Thymus (tissue), 11 donors: ENCODE data around the gene NHSL2. TPM values are rescaled to one million over a fixed set of nuclear protein-coding genes. Genes with fewer than 3 reads are reported as not detected.

Experiments used
- DNase-seq, 9 donors: peaks; one replicate each; pipeline ENCODE4 v3.0.0-alpha.2; 2013; ENCODE audit warnings: low spot score in 9 of 9, low read depth in 6 of 9, missing footprints in 1 of 9
- H3K27ac ChIP-seq, 2 donors: one replicate each; pipeline ENCODE4 v1.5.1; 2013; ENCODE audit warnings: control low read depth in 1 of 2, low read depth in 1 of 2, low read length in 1 of 2, mild to moderate bottlenecking in 1 of 2, moderate library complexity in 1 of 2
- H3K27me3 ChIP-seq, 2 donors: one replicate each; pipeline ENCODE4 v1.5.1; 2013; ENCODE audit warnings: low read length in 1 of 2; ENCODE audit not compliant: control insufficient read depth in 2 of 2, insufficient read depth in 1 of 2
- H3K36me3 ChIP-seq, 2 donors: one replicate each; pipeline ENCODE4 v1.5.1; 2013; ENCODE audit warnings: low read length in 1 of 2, mild to moderate bottlenecking in 1 of 2, moderate library complexity in 1 of 2; ENCODE audit not compliant: control insufficient read depth in 2 of 2, insufficient read depth in 2 of 2
- H3K4me1 ChIP-seq, 2 donors: one replicate each; pipeline ENCODE4 v1.5.1; 2013; ENCODE audit warnings: low read length in 2 of 2; ENCODE audit not compliant: control insufficient read depth in 2 of 2, insufficient read depth in 2 of 2
- H3K4me3 ChIP-seq, 2 donors: one replicate each; pipeline ENCODE4 v1.5.1; 2013; ENCODE audit warnings: low read length in 2 of 2, control low read depth in 1 of 2, mild to moderate bottlenecking in 1 of 2
- H3K9me3 ChIP-seq, 2 donors: one replicate each; pipeline ENCODE4 v1.5.1; 2013; ENCODE audit warnings: low read length in 1 of 2, mild to moderate bottlenecking in 1 of 2; ENCODE audit not compliant: control insufficient read depth in 2 of 2, insufficient read depth in 1 of 2
- WGBS: extraction: QIAGEN DNeasy Blood & Tissue Kit; methylation state at CpG from one replicate; pipeline ENCODE4 v1.1.7; 2013; 5-methylcytosine and 5-hydroxymethylcytosine counted together
- polyA plus RNA-seq: library from polyadenylated mRNA; stranded (reverse); fragments of 200-250 nt; gene quantifications from one replicate; pipeline ENCODE4 v1.2.3, GENCODE V29; 2013
- total RNA-seq: library from RNA; stranded (reverse); fragments of 120-200 nt; gene quantifications from one replicate; pipeline ENCODE4 v1.2.4, GENCODE V29; 2013
- donor health status: healthy.

NHSL2 gene
- total and polyA plus RNA-seq, 2 donors, result 0.80 TPM

- no peak overlapping the region for H3K4me3 ChIP-seq
- no peak for DNase-seq
- WGBS, result 100% methylated on average over 1 of the region's 1 CpG
- H3K36me3 ChIP-seq, result no peaks in the 10 kb centered on the region
- H3K4me1 ChIP-seq, result no peaks in the 10 kb centered on the region
- H3K9me3 ChIP-seq, result no peaks in the 10 kb centered on the region
- H3K27me3 ChIP-seq, result no peaks in the 10 kb centered on the region
- H3K27ac ChIP-seq, result no peak overlapping the region
These were observed 30.5 kb downstream of the NHSL2 start for GRCh38 chrX:71941145-71941544.

DNA sequence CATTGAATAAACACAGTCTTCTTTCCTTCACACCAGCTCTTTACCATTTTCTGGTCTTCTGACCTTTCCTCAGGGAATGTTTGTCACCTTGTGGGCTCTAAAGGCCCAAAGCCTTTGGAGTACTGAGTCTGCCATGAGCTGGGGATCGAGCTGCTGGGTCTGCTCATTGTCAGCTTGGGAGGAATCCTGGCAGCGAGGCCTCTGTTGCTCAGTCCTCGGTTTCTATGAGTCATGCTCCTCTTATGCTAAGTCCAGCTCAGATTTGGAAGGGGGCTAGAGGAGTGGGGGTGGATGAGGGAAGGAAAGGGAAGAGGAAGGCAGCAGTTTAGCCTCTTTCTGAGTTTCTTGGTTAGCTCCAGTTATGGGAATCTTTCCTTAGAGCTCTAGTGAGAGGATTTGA is 31.1 kb downstream of the NHSL2 start:
- DNase-seq, result no peak
- Histone ChIP-seq H3K4me3 (no peak overlapping the region), H3K27me3 (no peaks in the 10 kb centered on the region), H3K36me3 (no peaks in the 10 kb centered on the region), H3K27ac (no peak overlapping the region), H3K9me3 (no peaks in the 10 kb centered on the region), H3K4me1 (no peaks in the 10 kb centered on the region)
- WGBS, result 84% methylated on average over 3 of the region's 3 CpGs

DNA sequence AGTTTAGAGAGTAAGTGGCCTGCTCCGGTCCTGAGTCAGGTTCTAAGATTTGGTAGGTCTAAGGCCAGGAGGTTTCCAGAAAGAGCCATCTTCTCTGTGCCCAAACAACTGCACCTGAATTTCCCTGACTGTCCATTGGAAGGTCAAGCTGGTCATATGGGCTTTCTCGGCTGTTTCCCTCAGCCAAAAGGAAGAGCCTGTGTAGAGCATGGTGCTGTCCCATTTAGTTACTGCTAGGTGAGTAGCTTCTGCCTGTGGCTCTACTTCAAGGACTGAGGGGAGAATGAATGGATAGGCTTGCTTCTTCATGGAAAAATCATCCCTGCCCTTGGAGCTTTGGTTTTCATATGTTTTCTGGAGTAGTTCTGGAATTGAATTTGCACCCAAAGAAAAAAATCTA is 33.7 kb downstream of the NHSL2 start:
- peaks cover 0 to under 1% of the 10 kb centered on the region in 2 donors for H3K27me3 ChIP-seq
- 98% methylated on average over 2 of the region's 2 CpGs for WGBS
- no peaks in the 10 kb centered on the region for H3K9me3 ChIP-seq
- no peak overlapping the region for H3K27ac ChIP-seq
- H3K4me3 ChIP-seq, result no peak overlapping the region
- no peaks in the 10 kb centered on the region for H3K36me3 ChIP-seq
- no peak for DNase-seq
- H3K4me1 ChIP-seq, result no peaks in the 10 kb centered on the region

GRCh38 chrX:71945237-71945805 is 34.7 kb downstream of the NHSL2 start:
- DNase-seq, result no peak
- H3K9me3 ChIP-seq, result no peaks in the 10 kb centered on the region
- no peak overlapping the region for H3K4me3 ChIP-seq
- no peaks in the 10 kb centered on the region for H3K36me3 ChIP-seq
- peaks cover 0 to 4% of the 10 kb centered on the region in 2 donors for H3K27me3 ChIP-seq
- no peaks in the 10 kb centered on the region for H3K4me1 ChIP-seq
- no peak overlapping the region for H3K27ac ChIP-seq
- WGBS, result 77% methylated on average over 8 of the region's 8 CpGs

- WGBS, result 95% methylated on average over 8 of the region's 8 CpGs
- H3K27me3 ChIP-seq, result peaks cover 0 to 4% of the 10 kb centered on the region in 2 donors
- H3K4me3 ChIP-seq, result no peak overlapping the region
- no peak for DNase-seq
- no peaks in the 10 kb centered on the region for H3K9me3 ChIP-seq
- no peaks in the 10 kb centered on the region for H3K4me1 ChIP-seq
- H3K36me3 ChIP-seq, result no peaks in the 10 kb centered on the region
- H3K27ac ChIP-seq, result no peak overlapping the region
These were observed 38.7 kb downstream of the NHSL2 start for GRCh38 chrX:71949363-71949762.

DNA sequence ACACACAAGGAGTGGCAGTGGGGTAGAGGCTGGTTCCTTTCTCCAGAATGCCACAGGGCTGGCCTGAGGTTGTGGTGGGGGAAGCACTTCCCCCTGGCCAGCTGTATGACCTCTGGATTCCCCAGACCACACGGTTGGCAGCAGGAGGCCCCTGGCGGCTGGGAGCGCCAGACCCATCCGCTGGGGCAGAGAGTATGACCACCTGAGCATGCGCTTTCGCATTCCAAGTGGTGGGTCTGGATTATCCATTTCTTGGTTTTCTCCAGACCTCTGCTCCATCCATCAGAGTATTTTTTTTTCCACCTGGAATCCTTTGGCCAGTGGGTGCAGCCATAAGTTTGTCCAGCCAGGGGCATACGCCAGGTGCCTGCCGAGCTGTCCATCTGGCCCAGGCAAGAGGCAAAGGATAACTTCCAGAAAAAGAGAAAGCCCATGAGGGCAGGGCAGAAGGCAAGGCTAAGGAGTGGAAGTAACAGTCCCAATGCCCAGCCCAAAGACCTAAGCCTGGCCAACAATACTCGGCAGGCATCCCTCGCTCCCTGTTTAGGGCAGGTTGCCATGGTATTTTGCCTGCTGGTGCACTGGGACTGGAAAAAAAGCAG is 39.3 kb downstream of the NHSL2 start:
- H3K4me1 ChIP-seq, result no peaks in the 10 kb centered on the region
- no peaks in the 10 kb centered on the region for H3K36me3 ChIP-seq
- no peak overlapping the region for H3K4me3 ChIP-seq
- WGBS, result 92% methylated on average over 10 of the region's 10 CpGs
- peaks cover 0 to 4% of the 10 kb centered on the region in 2 donors for H3K27me3 ChIP-seq
- no peak overlapping the region for H3K27ac ChIP-seq
- DNase-seq, result no peak
- H3K9me3 ChIP-seq, result no peaks in the 10 kb centered on the region

GRCh38 chrX:71953391-71953790 is 42.7 kb downstream of the NHSL2 start:
- H3K4me1 ChIP-seq, result peaks cover 0 to 4% of the 10 kb centered on the region in 2 donors
- peaks cover 0 to 4% of the 10 kb centered on the region in 2 donors for H3K27me3 ChIP-seq
- no peak for DNase-seq
- no peak overlapping the region for H3K27ac ChIP-seq
- no peak overlapping the region for H3K4me3 ChIP-seq
- no peaks in the 10 kb centered on the region for H3K9me3 ChIP-seq
- no peaks in the 10 kb centered on the region for H3K36me3 ChIP-seq

- H3K4me3 ChIP-seq, result no peak overlapping the region
- no peak overlapping the region for H3K27ac ChIP-seq
- WGBS, result 93% methylated on average over 2 of the region's 2 CpGs
- H3K36me3 ChIP-seq, result no peaks in the 10 kb centered on the region
- H3K4me1 ChIP-seq, result peaks cover 0 to 4% of the 10 kb centered on the region in 2 donors
- peaks cover 0 to 4% of the 10 kb centered on the region in 2 donors for H3K27me3 ChIP-seq
- no peaks in the 10 kb centered on the region for H3K9me3 ChIP-seq
- no peak for DNase-seq
These were observed 43.3 kb downstream of the NHSL2 start for GRCh38 chrX:71953946-71954345.

GRCh38 chrX:71954458-71954857 is 43.8 kb downstream of the NHSL2 start:
- 91% methylated on average over 2 of the region's 2 CpGs for WGBS
- H3K36me3 ChIP-seq, result no peaks in the 10 kb centered on the region
- DNase-seq, result no peak
- H3K9me3 ChIP-seq, result no peaks in the 10 kb centered on the region
- peaks cover 0 to 4% of the 10 kb centered on the region in 2 donors for H3K4me1 ChIP-seq
- H3K4me3 ChIP-seq, result no peak overlapping the region
- H3K27ac ChIP-seq, result no peak overlapping the region
- peaks cover 0 to 3% of the 10 kb centered on the region in 2 donors for H3K27me3 ChIP-seq
